Effector CD8-positive, alpha-beta T cell (primary cell): ENCODE data around the gene SAP30L.

Experiments
- DNase-seq: peaks from one replicate; lab custom pipeline; 2025; lab: John Stamatoyannopoulos, UW
- total RNA-seq, 4 experiments: gene quantifications; one replicate each; lab custom pipeline; 2026; lab: John Stamatoyannopoulos, UW

SAP30L gene
- total RNA-seq, result 63.0 to 79.2 (median 69.7) reads per million in 4 experiments

GRCh38 chr5:154445422-154446194, at the start of gene SAP30L:
TSS of gene SAP30L (plus strand) at chr5:154445997. CDS start at chr5:154446605, 608 bp downstream.
- peak; percentile 93 for DNase-seq

- DNase-seq, result no peak
Measured at GRCh38 chr5:154396128-154396527, 49.7 kb upstream of the SAP30L start.

GRCh38 chr5:154397652-154398406, 48.0 kb upstream of the SAP30L start:
- DNase-seq, result no peak

- no peak for DNase-seq
Measured at GRCh38 chr5:154400678-154401077, 45.1 kb upstream of the SAP30L start.

GRCh38 chr5:154401355-154401754, 44.4 kb upstream of the SAP30L start:
- DNase-seq, result no peak

GRCh38 chr5:154401931-154402330, 43.9 kb upstream of the SAP30L start:
- no peak for DNase-seq

GRCh38 chr5:154402611-154403010, 43.2 kb upstream of the SAP30L start:
- DNase-seq, result no peak

- no peak for DNase-seq
Measured at GRCh38 chr5:154403234-154403633, 42.6 kb upstream of the SAP30L start.

- DNase-seq, result no peak
Measured at GRCh38 chr5:154403776-154404387, 41.9 kb upstream of the SAP30L start.

GRCh38 chr5:154405078-154405792, 40.6 kb upstream of the SAP30L start:
- peak; percentile 50 for DNase-seq

GRCh38 chr5:154406231-154406630, 39.6 kb upstream of the SAP30L start:
- DNase-seq, result no peak

- no peak for DNase-seq
Measured at GRCh38 chr5:154406826-154407225, 39.0 kb upstream of the SAP30L start.

GRCh38 chr5:154408811-154409210, 37.0 kb upstream of the SAP30L start:
- no peak for DNase-seq

GRCh38 chr5:154409230-154409840, 36.5 kb upstream of the SAP30L start:
- no peak for DNase-seq

- DNase-seq, result no peak
Measured at GRCh38 chr5:154410008-154410407, 35.8 kb upstream of the SAP30L start.

GRCh38 chr5:154410786-154411185, 35.0 kb upstream of the SAP30L start:
- DNase-seq, result no peak

- no peak for DNase-seq
Measured at GRCh38 chr5:154411338-154411737, 34.5 kb upstream of the SAP30L start.

GRCh38 chr5:154412316-154412715, 33.5 kb upstream of the SAP30L start:
- no peak for DNase-seq

- no peak for DNase-seq
Measured at GRCh38 chr5:154412925-154413324, 32.9 kb upstream of the SAP30L start.

- DNase-seq, result no peak
Measured at GRCh38 chr5:154415114-154415513, 30.7 kb upstream of the SAP30L start.

- DNase-seq, result no peak
Measured at GRCh38 chr5:154418344-154418820, 27.4 kb upstream of the SAP30L start.
